Thoracic aorta (tissue), 2 donors: ENCODE measurements around the gene MICAL1. TPM values are rescaled to one million over a fixed set of nuclear protein-coding genes. Genes with fewer than 3 reads are reported as not detected.
A peak's percentile ranks its signal among the peaks of the same experiment; 100 is the strongest.

Experiments
- ATAC-seq: fragments of 150-250 bp; one replicate; pipeline ENCODE4 v1.8.0; 2017; ENCODE audit warnings: low read depth; ENCODE audit not compliant: insufficient number of reproducible peaks, low FRiP score
- DNase-seq: peaks from one replicate; pipeline ENCODE4 v3.0.0-alpha.2; 2020; ENCODE audit warnings: low spot score
- H3K27ac ChIP-seq, 2 donors: fragments of 200-600 bp; sonication (generic); 1 replicate in 1 of 2; 2 replicates in 1 of 2; pipeline ENCODE4 v1.5.1; 2016; ENCODE audit warnings: mild to moderate bottlenecking in 2 of 2, moderate library complexity in 2 of 2
- H3K27me3 ChIP-seq: fragments of 200-600 bp; sonication (generic); replicated peaks from 2 replicates; pipeline ENCODE4 v1.6.0; 2016; ENCODE audit warnings: mild to moderate bottlenecking; ENCODE audit not compliant: insufficient read depth
- H3K36me3 ChIP-seq: fragments of 200-600 bp; sonication (generic); one replicate; pipeline ENCODE4 v1.5.1; 2016
- H3K4me1 ChIP-seq, 2 donors: fragments of 200-600 bp; sonication (generic); 1 replicate in 1 of 2; 2 replicates in 1 of 2; pipeline versions ENCODE4 v1.5.1 to v1.6.0; 2016; ENCODE audit warnings: low read depth in 2 of 2, mild to moderate bottlenecking in 1 of 2; ENCODE audit not compliant: control insufficient read depth in 1 of 2
- H3K4me3 ChIP-seq: fragments of 200-600 bp; sonication (generic); 2 replicates; pipeline ENCODE4 v1.5.1; 2016; ENCODE audit warnings: mild to moderate bottlenecking
- H3K9me3 ChIP-seq: fragments of 200-600 bp; sonication (generic); 2 replicates; pipeline ENCODE4 v1.5.1; 2016
- total RNA-seq, 2 donors: library from RNA; depleted of rRNA; stranded (reverse); fragments of >200 nt; gene quantifications; one replicate each; pipeline versions ENCODE4 v1.1.0 to v1.2.3, GENCODE V29; 2016
- TF ChIP-seq, protein P1 (sequence below): fragments of 200-600 bp; sonication (generic); IDR thresholded peaks from one replicate; pipeline ENCODE4 v1.5.1; 2019; ENCODE audit warnings: antibody characterized with exemption

The MICAL1 gene
- total RNA-seq, 2 donors from 2014 or later: 60.6 to 105 TPM

DNA sequence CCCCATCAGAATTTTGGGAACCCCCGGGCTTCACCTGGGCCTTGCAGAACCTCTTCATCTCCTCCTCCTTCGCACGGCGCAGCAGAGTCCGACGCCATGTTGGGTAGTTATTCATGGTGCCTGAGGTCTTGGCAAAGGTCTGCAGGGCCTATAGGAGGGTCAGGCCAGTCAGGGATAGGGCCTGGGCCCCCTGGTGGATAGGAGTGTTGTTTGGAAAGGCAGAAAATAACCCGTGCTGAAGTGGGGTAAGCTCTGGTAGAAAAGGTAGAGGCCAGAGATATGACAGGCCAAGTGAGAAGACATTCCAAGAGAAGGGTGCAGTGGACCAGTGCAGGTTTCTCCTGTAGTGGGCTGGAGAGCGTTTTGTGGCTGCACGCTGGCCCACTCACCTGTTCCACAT, 10.2 kb downstream of the MICAL1 start:
- Histone ChIP-seq H3K4me3 (no peak overlapping the region), H3K27me3 (no peaks in the 10 kb centered on the region), H3K4me1 (peaks cover 6 to 11% of the 10 kb centered on the region in 2 donors), H3K27ac (no peak overlapping the region), H3K9me3 (no peaks in the 10 kb centered on the region), H3K36me3 (peaks cover 26% of the 10 kb centered on the region)
- TF ChIP-seq, protein P1, sequence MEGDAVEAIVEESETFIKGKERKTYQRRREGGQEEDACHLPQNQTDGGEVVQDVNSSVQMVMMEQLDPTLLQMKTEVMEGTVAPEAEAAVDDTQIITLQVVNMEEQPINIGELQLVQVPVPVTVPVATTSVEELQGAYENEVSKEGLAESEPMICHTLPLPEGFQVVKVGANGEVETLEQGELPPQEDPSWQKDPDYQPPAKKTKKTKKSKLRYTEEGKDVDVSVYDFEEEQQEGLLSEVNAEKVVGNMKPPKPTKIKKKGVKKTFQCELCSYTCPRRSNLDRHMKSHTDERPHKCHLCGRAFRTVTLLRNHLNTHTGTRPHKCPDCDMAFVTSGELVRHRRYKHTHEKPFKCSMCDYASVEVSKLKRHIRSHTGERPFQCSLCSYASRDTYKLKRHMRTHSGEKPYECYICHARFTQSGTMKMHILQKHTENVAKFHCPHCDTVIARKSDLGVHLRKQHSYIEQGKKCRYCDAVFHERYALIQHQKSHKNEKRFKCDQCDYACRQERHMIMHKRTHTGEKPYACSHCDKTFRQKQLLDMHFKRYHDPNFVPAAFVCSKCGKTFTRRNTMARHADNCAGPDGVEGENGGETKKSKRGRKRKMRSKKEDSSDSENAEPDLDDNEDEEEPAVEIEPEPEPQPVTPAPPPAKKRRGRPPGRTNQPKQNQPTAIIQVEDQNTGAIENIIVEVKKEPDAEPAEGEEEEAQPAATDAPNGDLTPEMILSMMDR: no peak
- no peak for DNase-seq
- no peak for ATAC-seq

DNA sequence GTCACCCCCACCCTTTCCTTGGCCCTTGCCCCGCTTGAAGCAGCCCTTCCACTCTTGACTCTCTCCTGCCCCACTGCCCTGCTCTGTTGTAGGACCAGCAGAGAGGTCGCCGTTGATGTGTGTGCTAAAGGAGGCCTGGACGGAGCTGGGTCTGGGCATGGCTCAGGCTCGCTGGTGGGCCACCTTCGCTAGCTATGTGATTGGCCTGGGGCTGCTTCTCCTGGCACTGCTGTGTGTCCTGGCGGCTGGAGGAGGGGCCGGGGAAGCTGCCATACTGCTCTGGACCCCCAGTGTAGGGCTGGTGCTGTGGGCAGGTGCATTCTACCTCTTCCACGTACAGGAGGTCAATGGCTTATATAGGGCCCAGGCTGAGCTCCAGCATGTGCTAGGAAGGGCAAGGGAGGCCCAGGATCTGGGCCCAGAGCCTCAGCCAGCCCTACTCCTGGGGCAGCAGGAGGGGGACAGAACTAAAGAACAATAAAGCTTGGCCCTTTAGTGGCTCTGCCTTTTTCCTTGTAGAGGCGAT, 12.1 kb downstream of the MICAL1 start:
- Histone ChIP-seq H3K4me3 (no peak overlapping the region), H3K36me3 (peaks cover 24% of the 10 kb centered on the region)
- ATAC-seq: no peak

DNA sequence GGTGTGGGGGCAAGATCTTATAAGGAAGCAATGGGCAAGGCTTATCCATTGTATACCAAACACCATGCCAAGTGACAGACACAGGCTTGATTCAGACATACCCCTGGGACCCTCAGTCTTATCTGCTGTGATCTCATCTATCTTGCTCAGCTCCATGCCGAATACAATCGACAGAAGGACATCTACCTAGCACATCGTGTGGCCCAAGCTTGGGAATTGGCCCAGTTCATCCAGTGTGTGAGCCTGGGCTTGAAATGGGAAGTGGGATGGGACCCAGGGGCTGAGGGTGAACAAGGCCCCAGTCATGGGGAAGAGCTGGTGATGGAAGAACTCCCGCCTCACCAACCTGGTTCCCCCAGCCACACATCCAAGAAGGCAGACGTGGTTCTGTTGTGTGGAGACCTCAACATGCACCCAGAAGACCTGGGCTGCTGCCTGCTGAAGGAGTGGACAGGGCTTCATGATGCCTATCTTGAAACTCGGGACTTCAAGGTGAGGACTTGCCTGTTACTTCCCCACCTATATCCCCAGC, 13.1 kb downstream of the MICAL1 start:
- Histone ChIP-seq H3K27me3 (no peaks in the 10 kb centered on the region), H3K4me3 (no peak overlapping the region), H3K36me3 (peaks cover 24% of the 10 kb centered on the region), H3K4me1 (peaks cover 11 to 23% of the 10 kb centered on the region in 2 donors), H3K27ac (no peak overlapping the region), H3K9me3 (no peaks in the 10 kb centered on the region)
- TF ChIP-seq, protein P1: no peak
- ATAC-seq: no peak
- no peak for DNase-seq

More for the DNA sequence above, 12.1 kb downstream of the MICAL1 start:
- H3K27me3 ChIP-seq: no peaks in the 10 kb centered on the region
- H3K9me3 ChIP-seq: no peaks in the 10 kb centered on the region
- H3K27ac ChIP-seq: no peak overlapping the region
- TF ChIP-seq, protein P1: no peak
- no peak for DNase-seq
- peaks cover 11 to 23% of the 10 kb centered on the region in 2 donors for H3K4me1 ChIP-seq

DNA sequence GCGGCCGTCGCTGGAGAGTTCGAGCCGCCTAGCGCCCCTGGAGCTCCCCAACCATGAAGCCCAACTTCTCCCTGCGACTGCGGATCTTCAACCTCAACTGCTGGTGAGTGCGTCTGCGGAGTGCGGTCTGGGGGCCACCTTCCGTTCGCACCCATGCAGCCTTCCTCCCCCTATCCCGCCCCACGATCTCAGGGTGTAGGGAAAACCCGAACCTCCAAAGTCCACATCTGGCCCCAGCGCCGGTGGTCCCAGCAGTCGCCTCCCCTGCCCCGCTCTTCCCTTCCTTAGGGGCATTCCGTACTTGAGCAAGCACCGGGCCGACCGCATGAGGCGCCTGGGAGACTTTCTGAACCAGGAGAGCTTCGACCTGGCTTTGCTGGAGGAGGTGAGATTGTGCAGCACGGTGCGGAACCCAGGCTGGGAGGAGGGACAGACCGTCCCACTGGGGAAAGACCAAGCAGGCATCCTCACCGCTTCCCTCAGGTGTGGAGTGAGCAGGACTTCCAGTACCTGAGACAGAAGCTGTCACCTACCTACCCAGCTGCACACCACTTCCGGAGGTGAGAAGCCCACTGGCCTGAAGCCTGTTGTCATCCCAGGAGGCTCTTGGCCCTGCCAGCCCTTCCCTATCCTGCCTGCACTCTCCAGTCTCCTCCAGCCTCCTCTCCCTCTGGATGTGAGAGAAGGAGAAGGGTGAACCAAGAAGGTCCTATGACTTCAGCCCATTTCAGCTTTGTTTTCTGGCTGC, 14.3 kb downstream of the MICAL1 start:
- Histone ChIP-seq H3K9me3 (no peaks in the 10 kb centered on the region), H3K27me3 (no peaks in the 10 kb centered on the region), H3K4me3 (peak overlapping the region; percentile 87), H3K4me1 (peaks cover 11 to 23% of the 10 kb centered on the region in 2 donors), H3K27ac (peak overlapping the region; percentile 20 to 72), H3K36me3 (peaks cover 17% of the 10 kb centered on the region)
- TF ChIP-seq, protein P1: no peak
- DNase-seq (no peak), ATAC-seq (no peak)

DNA sequence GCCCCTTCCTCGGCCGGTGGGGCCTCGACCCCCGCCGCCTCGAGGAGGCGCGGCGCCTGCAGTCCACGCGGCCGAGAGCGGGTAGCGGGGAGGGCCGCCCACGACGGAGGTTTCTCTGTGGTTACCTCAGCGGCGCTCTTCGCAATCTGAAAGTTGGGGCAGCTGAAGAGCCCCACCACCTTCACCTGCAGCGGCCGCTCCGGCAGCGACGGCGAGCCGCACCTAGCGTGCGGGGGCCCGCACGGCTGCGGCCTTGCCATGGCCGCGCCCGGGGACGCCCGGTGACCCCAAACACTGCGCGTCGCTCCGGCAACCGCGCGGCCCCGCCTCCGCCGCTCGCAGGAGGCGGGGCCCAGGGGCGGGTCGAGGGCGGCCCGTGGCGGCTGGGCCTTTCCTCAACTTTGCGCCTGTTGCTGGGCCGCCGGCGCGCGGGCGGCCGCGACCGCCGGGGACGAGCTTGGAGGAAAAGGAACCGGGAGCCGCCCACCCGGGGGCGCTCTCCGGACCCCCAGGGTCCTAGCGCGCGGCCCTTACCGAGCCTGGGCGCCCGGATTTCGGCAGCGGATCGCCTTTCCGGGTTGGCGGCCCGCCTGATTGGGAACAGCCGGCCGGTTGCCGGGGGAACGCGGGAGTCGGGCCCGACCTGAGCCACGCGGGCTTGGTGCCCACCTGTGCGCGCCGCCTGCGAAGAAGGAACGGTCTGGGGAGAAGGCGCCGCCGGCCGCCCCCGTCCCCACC, 15.1 kb downstream of the MICAL1 start, which contains the start of the genes PPIL6 and SMPD2:
Gene PPIL6 (minus strand): TSS at position 298 of the 738 bp plus-strand sequence. CDS start 38 bp downstream, at position 260.
Gene SMPD2 (plus strand): TSS at position 394 of the 738 bp plus-strand sequence. CDS start 398 bp downstream, outside the sequence.
- ATAC-seq (peak; percentile 80), DNase-seq (no peak)
- H3K27ac ChIP-seq: peak within 1 kb of the TSS; percentile 72 to 76
- peaks cover 17% of the 10 kb centered on the region for H3K36me3 ChIP-seq
- H3K4me3 ChIP-seq: peak within 1 kb of the TSS; percentile 87
- H3K27me3 ChIP-seq: no peaks in the 10 kb centered on the region
- TF ChIP-seq, protein P1: peak; percentile 13
- H3K9me3 ChIP-seq: no peaks in the 10 kb centered on the region
- peaks cover 11 to 23% of the 10 kb centered on the region in 2 donors for H3K4me1 ChIP-seq
